Activated T-cell treated with anti-CD3 and anti-CD28 coated beads, Interleukin-2, amount 50 U/mL, for 72 hours (primary cell): Measurements from ENCODE around the gene EFNB2. TPM values are rescaled to one million over a fixed set of nuclear protein-coding genes. Genes with fewer than 3 reads are reported as not detected.

Source experiments
- ATAC-seq, 2 donors: fragments of 150-1000 bp; cut with Tn5 transposase; replicated peaks in 1 of 2; 2 replicates each; pipeline ENCODE4 v1.10.0; 2021; ENCODE audit warnings: moderate library complexity in 2 of 2, mild to moderate bottlenecking in 1 of 2
- DNase-seq, 2 donors: peaks; one replicate each; pipeline ENCODE4 v3.0.0; 2021 to 2022; ENCODE audit warnings: mixed read lengths in 1 of 2
- H3K27ac Mint-ChIP-seq: one replicate; pipeline ENCODE4 v1.8.0; 2022; ENCODE audit warnings: mild to moderate bottlenecking, moderate library complexity, mixed read lengths
- H3K27me3 Mint-ChIP-seq: one replicate; pipeline ENCODE4 v1.8.0; 2022; ENCODE audit warnings: low read depth, mixed read lengths
- H3K36me3 Mint-ChIP-seq, 2 donors: one replicate each; pipeline ENCODE4 v1.8.0; 2022; ENCODE audit warnings: mixed read lengths in 2 of 2, mild to moderate bottlenecking in 1 of 2; ENCODE audit not compliant: insufficient read depth in 2 of 2
- H3K4me1 Mint-ChIP-seq: one replicate; pipeline ENCODE4 v1.8.0; 2022; ENCODE audit warnings: low read depth, mixed read lengths
- H3K4me3 Mint-ChIP-seq, 2 donors: one replicate each; pipeline ENCODE4 v1.8.0; 2022; ENCODE audit warnings: mild to moderate bottlenecking in 2 of 2, mixed read lengths in 2 of 2, moderate library complexity in 2 of 2
- H3K9me3 Mint-ChIP-seq, 2 donors: one replicate each; pipeline ENCODE4 v1.8.0; 2022; ENCODE audit warnings: mixed read lengths in 2 of 2
- total RNA-seq, 2 donors: library from RNA; stranded (reverse); gene quantifications; one replicate each; pipeline ENCODE4 v1.2.3, GENCODE V29; 2022

EFNB2 gene
- total RNA-seq, 2 donors from 2014 or later = 0.23 to 0.24 TPM

GRCh38 chr13:106527445-106527801 lies 8.0 kb downstream of the EFNB2 start:
- peaks cover 53% of the 10 kb centered on the region for H3K27me3 Mint-ChIP-seq
- no peak for DNase-seq
- ATAC-seq = no peak
- H3K27ac Mint-ChIP-seq = no peak overlapping the region
- peaks cover under 1% of the 10 kb centered on the region for H3K4me1 Mint-ChIP-seq
- H3K9me3 Mint-ChIP-seq = no peaks in the 10 kb centered on the region
- no peak overlapping the region for H3K4me3 Mint-ChIP-seq
- H3K36me3 Mint-ChIP-seq = no peaks in the 10 kb centered on the region

GRCh38 chr13:106526738-106527444 lies 8.6 kb downstream of the EFNB2 start:
- Mint-ChIP-seq H3K27ac (no peak overlapping the region), H3K4me3 (no peak overlapping the region), H3K4me1 (no peaks in the 10 kb centered on the region), H3K36me3 (no peaks in the 10 kb centered on the region), H3K9me3 (no peaks in the 10 kb centered on the region), H3K27me3 (peaks cover 53% of the 10 kb centered on the region)
- ATAC-seq (no peak), DNase-seq (no peak)

DNA sequence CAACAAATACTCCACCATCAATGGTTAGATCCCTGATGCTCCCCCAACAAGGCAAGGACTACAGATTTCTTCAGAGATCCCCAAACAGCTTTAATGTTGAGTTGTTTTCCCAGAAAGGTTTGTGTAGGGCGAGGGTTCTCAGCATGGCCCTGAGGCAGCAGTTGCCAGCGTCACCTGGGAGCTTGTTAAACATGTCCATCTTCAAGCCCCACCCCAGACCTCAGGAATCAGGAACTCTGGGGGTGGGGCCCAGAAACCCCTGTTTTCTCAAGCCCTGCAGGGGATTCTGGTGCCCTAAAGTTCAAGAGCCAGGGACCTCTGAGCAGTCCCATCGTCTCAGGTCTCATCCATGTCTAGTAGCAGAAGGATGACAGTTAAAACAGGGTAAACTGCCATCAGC lies 9.6 kb downstream of the EFNB2 start:
- Mint-ChIP-seq H3K27ac (no peak overlapping the region), H3K27me3 (peaks cover 49% of the 10 kb centered on the region)

DNA sequence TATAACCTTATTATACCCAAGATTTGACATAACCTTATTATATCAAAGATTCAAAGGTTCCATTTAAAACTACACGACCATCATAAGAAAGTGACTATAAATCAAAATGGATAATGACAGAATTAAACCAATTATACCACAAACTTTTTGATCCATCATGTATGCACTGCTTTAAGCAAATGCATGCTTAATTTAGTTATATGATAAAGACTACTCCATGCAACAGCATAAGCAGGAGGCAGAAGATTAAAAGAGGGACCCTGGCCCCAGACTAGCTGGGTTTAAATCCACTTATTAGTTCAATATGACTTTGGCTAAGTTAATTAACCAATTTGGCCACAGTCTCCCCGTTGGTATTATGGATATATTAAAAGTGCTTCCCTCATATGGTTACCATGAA lies 11.4 kb downstream of the EFNB2 start:
- no peak overlapping the region for H3K27ac Mint-ChIP-seq
- H3K36me3 Mint-ChIP-seq = no peaks in the 10 kb centered on the region
- ATAC-seq (no peak), DNase-seq (no peak)
- no peaks in the 10 kb centered on the region for H3K4me1 Mint-ChIP-seq
- no peak overlapping the region for H3K4me3 Mint-ChIP-seq
- H3K27me3 Mint-ChIP-seq = peaks cover 41% of the 10 kb centered on the region
- H3K9me3 Mint-ChIP-seq = no peaks in the 10 kb centered on the region

More for the DNA sequence above, 9.6 kb downstream of the EFNB2 start:
- H3K4me1 Mint-ChIP-seq = no peaks in the 10 kb centered on the region
- no peaks in the 10 kb centered on the region for H3K9me3 Mint-ChIP-seq
- no peak for ATAC-seq
- no peak for DNase-seq
- H3K36me3 Mint-ChIP-seq = no peaks in the 10 kb centered on the region
- no peak overlapping the region for H3K4me3 Mint-ChIP-seq

DNA sequence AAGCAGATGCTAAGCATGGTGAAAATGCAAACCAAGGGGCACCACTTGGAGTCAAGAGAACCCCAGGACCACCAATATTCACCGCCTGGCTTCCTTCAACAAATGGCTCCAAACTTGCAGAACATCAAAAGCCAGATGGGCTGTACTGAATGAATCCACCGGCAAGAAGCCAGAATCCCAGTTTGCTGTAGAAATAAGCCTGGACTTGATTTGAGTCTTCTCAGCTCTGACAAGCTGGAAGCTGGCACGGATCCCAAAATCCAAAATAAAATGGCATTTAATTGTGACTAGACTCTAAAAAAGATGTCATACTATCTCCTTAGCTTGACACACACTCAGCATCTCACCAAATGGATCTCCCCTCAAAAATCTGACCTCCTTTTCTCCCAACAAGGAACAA lies 11.9 kb downstream of the EFNB2 start:
- no peaks in the 10 kb centered on the region for H3K4me1 Mint-ChIP-seq
- ATAC-seq (no peak), DNase-seq (no peak)
- no peaks in the 10 kb centered on the region for H3K9me3 Mint-ChIP-seq
- no peak overlapping the region for H3K4me3 Mint-ChIP-seq
- no peak overlapping the region for H3K27ac Mint-ChIP-seq
- H3K27me3 Mint-ChIP-seq = peaks cover 38% of the 10 kb centered on the region
- no peaks in the 10 kb centered on the region for H3K36me3 Mint-ChIP-seq

- Mint-ChIP-seq H3K9me3 (no peaks in the 10 kb centered on the region), H3K36me3 (no peaks in the 10 kb centered on the region), H3K4me3 (no peak overlapping the region), H3K27ac (no peak overlapping the region), H3K4me1 (no peaks in the 10 kb centered on the region), H3K27me3 (peaks cover 33% of the 10 kb centered on the region)
- ATAC-seq = no peak
- DNase-seq = no peak
Observed at GRCh38 chr13:106522898-106523525, 12.4 kb downstream of the EFNB2 start.

DNA sequence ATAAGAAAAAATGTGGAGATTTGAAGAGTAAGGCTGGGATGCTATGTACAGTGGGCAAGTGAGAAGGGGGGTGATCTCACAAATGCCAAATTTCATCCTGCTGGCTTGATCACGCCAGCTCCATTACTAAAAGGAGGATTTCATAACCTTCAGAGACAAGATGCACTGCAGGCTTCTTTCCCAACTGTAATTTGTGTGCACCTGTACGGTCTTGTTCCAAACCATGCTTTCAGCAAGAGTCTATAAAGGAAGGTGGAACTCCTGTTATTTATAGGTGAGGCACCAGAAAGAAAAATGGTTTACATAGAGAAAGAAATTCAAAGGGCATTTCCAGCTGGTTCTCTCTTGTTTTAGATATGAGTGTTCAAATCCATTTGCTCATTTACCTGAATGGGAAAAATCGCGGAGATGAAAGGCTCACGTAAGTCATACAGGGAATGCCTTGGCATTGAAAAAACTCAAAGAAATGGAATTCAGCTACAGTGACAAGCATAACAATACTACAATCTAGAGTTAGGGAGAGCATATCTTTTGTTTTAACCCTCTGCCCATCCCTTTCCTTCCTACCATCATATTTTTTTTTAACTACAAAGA lies 13.3 kb downstream of the EFNB2 start:
- Mint-ChIP-seq H3K36me3 (no peaks in the 10 kb centered on the region), H3K27ac (no peak overlapping the region), H3K9me3 (no peaks in the 10 kb centered on the region), H3K4me3 (no peak overlapping the region), H3K27me3 (peaks cover 33% of the 10 kb centered on the region), H3K4me1 (no peaks in the 10 kb centered on the region)
- ATAC-seq (no peak), DNase-seq (no peak)

DNA sequence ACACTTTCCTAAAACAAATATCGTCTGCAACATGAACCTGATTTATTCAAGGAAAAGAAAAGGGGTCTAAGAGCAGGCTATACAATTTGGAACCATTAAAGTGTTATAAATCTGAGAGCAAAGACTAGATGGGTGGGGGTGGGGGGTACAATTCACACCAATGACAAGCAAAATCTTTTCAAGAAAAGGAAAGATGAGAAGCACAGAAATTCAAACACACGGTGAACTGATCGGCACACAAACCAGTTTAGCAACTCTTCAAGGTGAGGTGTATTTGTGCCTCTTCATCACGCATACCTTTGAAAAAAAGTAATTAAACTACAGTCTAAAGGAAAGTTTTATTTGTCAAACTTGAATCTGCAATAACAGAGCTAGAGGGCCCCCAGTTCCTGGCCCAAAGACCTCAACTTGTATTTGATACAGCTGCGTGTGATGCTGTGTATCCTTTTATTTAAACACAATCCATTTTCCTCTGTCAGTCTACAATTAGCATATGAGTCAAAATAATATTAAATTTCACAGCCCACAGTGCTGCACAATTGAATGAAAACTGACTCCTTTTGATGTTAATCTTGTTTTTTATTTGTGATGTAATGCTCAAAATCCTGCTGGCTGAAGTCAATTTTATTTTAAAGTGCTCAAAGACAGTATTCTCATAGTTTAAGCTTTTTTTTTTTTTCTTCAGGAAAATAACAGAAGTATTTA lies 14.2 kb downstream of the EFNB2 start:
- H3K9me3 Mint-ChIP-seq = no peaks in the 10 kb centered on the region
- no peak overlapping the region for H3K4me3 Mint-ChIP-seq

GRCh38 chr13:106520251-106521054 lies 15.0 kb downstream of the EFNB2 start:
- H3K4me1 Mint-ChIP-seq = no peaks in the 10 kb centered on the region
- no peak overlapping the region for H3K4me3 Mint-ChIP-seq
- DNase-seq (no peak), ATAC-seq (no peak)
- no peaks in the 10 kb centered on the region for H3K36me3 Mint-ChIP-seq
- H3K27ac Mint-ChIP-seq = no peak overlapping the region
- no peaks in the 10 kb centered on the region for H3K9me3 Mint-ChIP-seq
- peaks cover 33% of the 10 kb centered on the region for H3K27me3 Mint-ChIP-seq

More for the DNA sequence above, 14.2 kb downstream of the EFNB2 start:
- Mint-ChIP-seq H3K27ac (no peak overlapping the region), H3K36me3 (no peaks in the 10 kb centered on the region), H3K4me1 (no peaks in the 10 kb centered on the region), H3K27me3 (peaks cover 33% of the 10 kb centered on the region)
- no peak for ATAC-seq
- no peak for DNase-seq

DNA sequence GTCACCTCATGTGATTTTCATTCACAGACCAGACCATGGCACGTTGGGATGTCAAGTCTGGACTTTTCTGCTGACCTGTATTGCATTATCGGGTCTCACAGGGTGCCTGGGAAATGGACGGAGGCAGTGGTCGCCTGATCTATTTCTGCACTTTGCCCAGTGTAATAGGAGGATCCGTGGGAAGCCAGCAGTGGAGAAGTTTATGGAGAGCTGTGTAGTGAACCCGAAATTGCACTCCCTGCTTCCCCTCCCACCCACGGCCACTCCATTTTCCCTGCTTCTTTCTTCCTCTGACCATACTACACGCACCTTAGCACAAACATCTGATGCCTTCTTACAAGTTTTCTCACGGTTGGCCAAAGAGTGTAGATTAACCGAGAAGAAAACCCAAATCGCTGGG lies 16.9 kb downstream of the EFNB2 start:
- DNase-seq (no peak), ATAC-seq (no peak)
- Mint-ChIP-seq H3K4me3 (no peak overlapping the region), H3K27me3 (peaks cover 41% of the 10 kb centered on the region), H3K9me3 (no peaks in the 10 kb centered on the region), H3K4me1 (no peaks in the 10 kb centered on the region), H3K27ac (no peak overlapping the region), H3K36me3 (no peaks in the 10 kb centered on the region)

- ATAC-seq (no peak), DNase-seq (no peak)
- H3K4me3 Mint-ChIP-seq = no peak overlapping the region
- no peaks in the 10 kb centered on the region for H3K9me3 Mint-ChIP-seq
- no peaks in the 10 kb centered on the region for H3K4me1 Mint-ChIP-seq
- H3K27me3 Mint-ChIP-seq = peaks cover 32% of the 10 kb centered on the region
- H3K36me3 Mint-ChIP-seq = no peaks in the 10 kb centered on the region
- no peak overlapping the region for H3K27ac Mint-ChIP-seq
Observed at GRCh38 chr13:106517109-106517847, 18.2 kb downstream of the EFNB2 start.

DNA sequence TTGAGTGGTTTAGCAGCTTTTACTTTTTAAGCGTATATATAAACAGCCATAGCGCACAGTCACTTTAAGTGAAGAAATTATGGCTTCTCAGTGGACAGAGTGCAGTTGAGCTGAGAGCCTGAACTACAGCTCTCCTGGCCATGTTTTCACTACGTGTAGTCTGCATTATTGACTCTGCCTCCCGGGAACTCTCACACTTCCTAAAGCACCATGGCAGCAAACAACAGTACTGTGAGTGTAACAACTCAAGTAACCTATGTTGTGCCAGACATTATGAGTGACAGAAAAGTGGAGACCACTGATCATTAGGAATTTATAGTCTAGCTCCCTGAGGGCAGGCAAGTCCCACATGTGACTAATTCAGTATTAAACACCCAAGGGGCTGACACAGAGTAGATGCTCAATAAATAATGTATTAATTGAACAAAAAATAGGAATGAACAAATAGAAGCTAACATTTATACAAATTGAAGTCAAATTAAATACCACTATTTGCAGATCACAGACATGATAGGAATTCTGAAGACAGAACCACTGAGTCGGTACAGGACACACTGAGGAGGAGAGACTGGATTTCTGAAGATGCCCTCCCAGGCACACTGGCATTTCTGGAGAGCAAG lies 19.7 kb downstream of the EFNB2 start:
- ATAC-seq (no peak), DNase-seq (no peak)
- H3K4me3 Mint-ChIP-seq = no peak overlapping the region
- H3K27me3 Mint-ChIP-seq = peaks cover 29% of the 10 kb centered on the region
- H3K9me3 Mint-ChIP-seq = no peaks in the 10 kb centered on the region
- no peak overlapping the region for H3K27ac Mint-ChIP-seq
- H3K36me3 Mint-ChIP-seq = no peaks in the 10 kb centered on the region
- no peaks in the 10 kb centered on the region for H3K4me1 Mint-ChIP-seq
